Mesenchymal stem cell (in vitro differentiated cells and primary cell): ENCODE measurements around the gene REXO5.

ENCODE experiments used
- DNase-seq: peaks from one replicate; pipeline ENCODE4 v3.0.0-alpha.2; 2013
- H2AFZ ChIP-seq: one replicate; pipeline ENCODE4 v1.6.1; 2013; ENCODE audit warnings: low read depth, mild to moderate bottlenecking, control low read depth, inconsistent platforms, low read length, moderate library complexity
- H2AK5ac ChIP-seq: 2 replicates; pipeline ENCODE4 v1.6.1; 2013; ENCODE audit warnings: low read length, moderate library complexity, mild to moderate bottlenecking, inconsistent platforms; ENCODE audit not compliant: severe bottlenecking
- H2BK120ac ChIP-seq: one replicate; pipeline ENCODE4 v1.6.1; 2013; ENCODE audit warnings: low read depth, mild to moderate bottlenecking, inconsistent platforms, low read length, moderate library complexity
- H2BK12ac ChIP-seq, 2 experiments: one replicate each; pipeline ENCODE4 v1.6.1; 2013; ENCODE audit warnings: inconsistent platforms in 2 of 2, low read length in 2 of 2, mild to moderate bottlenecking in 2 of 2, moderate library complexity in 2 of 2, control low read depth in 1 of 2
- H2BK15ac ChIP-seq: one replicate; pipeline ENCODE4 v1.6.1; 2013; ENCODE audit warnings: mild to moderate bottlenecking, low read depth, inconsistent platforms; ENCODE audit not compliant: poor library complexity, severe bottlenecking
- H2BK5ac ChIP-seq: 2 replicates; pipeline ENCODE4 v1.6.1; 2013; ENCODE audit warnings: low read depth, mild to moderate bottlenecking, low read length, control low read depth, inconsistent platforms; ENCODE audit not compliant: poor library complexity, severe bottlenecking
- H3K14ac ChIP-seq, 2 experiments: one replicate each; pipeline ENCODE4 v1.6.1; 2013; ENCODE audit warnings: inconsistent platforms in 2 of 2, low read length in 2 of 2, control low read depth in 1 of 2, mild to moderate bottlenecking in 1 of 2, moderate library complexity in 1 of 2
- H3K18ac ChIP-seq, 2 experiments: one replicate each; pipeline ENCODE4 v1.6.1; 2013; ENCODE audit warnings: inconsistent platforms in 2 of 2, low read length in 2 of 2, control low read depth in 1 of 2, low read depth in 1 of 2, mild to moderate bottlenecking in 1 of 2
- H3K23ac ChIP-seq, 2 experiments: one replicate each; pipeline ENCODE4 v1.6.1; 2013; ENCODE audit warnings: inconsistent platforms in 2 of 2, low read length in 2 of 2, mild to moderate bottlenecking in 2 of 2, moderate library complexity in 2 of 2, control low read depth in 1 of 2
- H3K27ac ChIP-seq: 2 replicates; pipeline ENCODE4 v1.5.1; 2013; ENCODE audit warnings: mild to moderate bottlenecking, moderate library complexity, low read length, control low read depth, inconsistent platforms; ENCODE audit not compliant: poor library complexity, severe bottlenecking
- H3K27me3 ChIP-seq, 2 experiments: 2 replicates each; pipeline versions ENCODE4 v1.6.1 to v1.7.0; 2013; ENCODE audit warnings: low read length in 2 of 2, mild to moderate bottlenecking in 2 of 2, moderate library complexity in 2 of 2, control low read depth in 1 of 2, inconsistent platforms in 1 of 2; ENCODE audit not compliant: control insufficient read depth in 1 of 2, insufficient read depth in 1 of 2
- H3K36me3 ChIP-seq, 2 experiments: 2 replicates each; pipeline versions ENCODE4 v1.6.1 to v1.7.0; 2013; ENCODE audit warnings: low read length in 2 of 2, control low read depth in 1 of 2, inconsistent platforms in 1 of 2, low read depth in 1 of 2, mild to moderate bottlenecking in 1 of 2; ENCODE audit not compliant: insufficient read depth in 2 of 2, control insufficient read depth in 1 of 2
- H3K4ac ChIP-seq, 2 experiments: one replicate each; pipeline ENCODE4 v1.6.1; 2013; ENCODE audit warnings: inconsistent platforms in 2 of 2, low read length in 2 of 2, mild to moderate bottlenecking in 2 of 2, moderate library complexity in 2 of 2, control low read depth in 1 of 2, low read depth in 1 of 2
- H3K4me1 ChIP-seq: 2 replicates; pipeline ENCODE4 v1.6.1; 2013; ENCODE audit warnings: low read depth, low read length, control low read depth; ENCODE audit not compliant: control insufficient read depth, insufficient read depth
- H3K4me2 ChIP-seq: 2 replicates; pipeline ENCODE4 v1.6.1; 2013; ENCODE audit warnings: low read length, mild to moderate bottlenecking, inconsistent platforms; ENCODE audit not compliant: poor library complexity, severe bottlenecking
- H3K4me3 ChIP-seq, 2 experiments: 2 replicates each; pipeline versions ENCODE4 v1.5.1 to v1.7.0; 2013; ENCODE audit warnings: low read length in 2 of 2, mild to moderate bottlenecking in 2 of 2, control low read depth in 1 of 2, low read depth in 1 of 2; ENCODE audit not compliant: insufficient read depth in 1 of 2
- H3K79me1 ChIP-seq: replicated peaks from 2 replicates; pipeline ENCODE4 v1.6.1; 2013; ENCODE audit warnings: mild to moderate bottlenecking, control low read depth, low read length, inconsistent platforms; ENCODE audit not compliant: poor library complexity, severe bottlenecking
- H3K9ac ChIP-seq: 2 replicates; pipeline ENCODE4 v1.7.0; 2013; ENCODE audit warnings: mild to moderate bottlenecking, low read length, moderate library complexity
- H3K9me3 ChIP-seq: 2 replicates; pipeline ENCODE4 v1.7.0; 2013; ENCODE audit warnings: mild to moderate bottlenecking, low read length; ENCODE audit not compliant: control insufficient read depth
- H4K8ac ChIP-seq: one replicate; pipeline ENCODE4 v1.6.1; 2013; ENCODE audit warnings: inconsistent platforms, mild to moderate bottlenecking, low read length, moderate library complexity
- H4K91ac ChIP-seq: one replicate; pipeline ENCODE4 v1.6.1; 2013; ENCODE audit warnings: mild to moderate bottlenecking, low read length, inconsistent platforms
- WGBS: methylation state at CpG from one replicate; pipeline ENCODE4 v1.1.7; 2013; ENCODE audit warnings: mixed read lengths; 5-methylcytosine and 5-hydroxymethylcytosine counted together

Gene REXO5

DNA sequence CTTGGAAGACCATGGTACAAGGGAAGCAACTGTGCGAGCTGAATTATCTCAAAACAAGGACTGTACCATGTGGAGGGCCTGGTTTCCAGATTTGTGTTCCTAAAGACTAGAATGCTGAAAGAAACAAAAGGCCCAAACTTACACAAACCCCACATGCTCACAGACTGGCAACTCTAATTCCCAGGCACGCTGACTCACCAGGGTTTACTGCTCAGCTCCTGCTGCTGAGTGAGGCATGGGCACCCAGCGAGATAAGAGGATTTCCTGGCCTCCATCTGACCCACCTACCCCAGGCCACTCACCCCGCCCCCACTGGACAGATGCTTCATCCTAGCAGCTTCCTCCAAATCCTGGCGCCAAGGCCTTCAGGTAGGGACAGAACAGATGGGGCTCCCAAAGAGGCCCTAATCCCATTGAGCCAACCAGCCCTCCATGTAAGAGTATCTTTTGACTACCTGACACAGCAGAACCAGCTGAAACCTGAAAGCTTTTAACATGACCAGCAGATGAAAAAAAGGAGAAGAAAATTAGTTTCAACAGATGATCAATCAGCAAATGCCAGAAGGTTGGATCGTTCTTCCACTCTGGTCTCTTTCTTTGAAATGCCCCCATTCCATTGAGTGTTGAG, 59.9 kb downstream of the REXO5 start:
- peaks cover 18 to 19% of the 10 kb centered on the region in 2 experiments for H3K36me3 ChIP-seq
- no peaks in the 10 kb centered on the region for H3K9me3 ChIP-seq
- H3K4ac ChIP-seq, result peak overlapping the region; percentile 63 to 66
- H3K27me3 ChIP-seq, result no peaks in the 10 kb centered on the region
- peak overlapping the region; percentile 33 for H4K8ac ChIP-seq
- H3K79me1 ChIP-seq, result peaks cover 30% of the 10 kb centered on the region
- peak overlapping the region; percentile 30 for H4K91ac ChIP-seq
- H3K9ac ChIP-seq, result peak overlapping the region; percentile 97
- H2AFZ ChIP-seq, result no peak overlapping the region
- peak; percentile 82 for DNase-seq
- H3K18ac ChIP-seq, result peak overlapping the region; percentile 45 to 58
- peaks cover 21% of the 10 kb centered on the region for H3K4me1 ChIP-seq
- peak overlapping the region; percentile 93 for H2AK5ac ChIP-seq
- H3K23ac ChIP-seq, result no peak overlapping the region
- H2BK5ac ChIP-seq, result peak overlapping the region; percentile 15
- H3K14ac ChIP-seq, result no peak overlapping the region
- H2BK15ac ChIP-seq, result no peak overlapping the region
- peak overlapping the region in 1 of 2 experiments; percentile 57 for H2BK12ac ChIP-seq
- whole genome bisulfite sequencing, result 50% methylated on average over 5 of the region's 6 CpGs
- peak overlapping the region; percentile 77 for H2BK120ac ChIP-seq
- H3K4me3 ChIP-seq, result peak overlapping the region in 1 of 2 experiments; percentile 40
- H3K27ac ChIP-seq, result peak overlapping the region; percentile 92
- no peak overlapping the region for H3K4me2 ChIP-seq

- Histone ChIP-seq H2AFZ (no peak overlapping the region), H3K79me1 (peaks cover 27% of the 10 kb centered on the region), H4K8ac (no peak overlapping the region), H3K36me3 (peaks cover 15% of the 10 kb centered on the region in 2 experiments), H3K14ac (no peak overlapping the region), H3K4me1 (peaks cover 21% of the 10 kb centered on the region), H3K27me3 (no peaks in the 10 kb centered on the region), H4K91ac (peak overlapping the region; percentile 55), H3K4ac (peak overlapping the region in 1 of 2 experiments; percentile 63), H2BK120ac (no peak overlapping the region), H3K4me2 (no peak overlapping the region), H2BK5ac (no peak overlapping the region), H3K18ac (peak overlapping the region; percentile 26 to 75), H3K4me3 (peak overlapping the region in 1 of 2 experiments; percentile 40), H2AK5ac (peak overlapping the region; percentile 93), H3K9ac (peak overlapping the region; percentile 97), H3K9me3 (no peaks in the 10 kb centered on the region), H3K27ac (peak overlapping the region; percentile 92), H2BK15ac (peak overlapping the region; percentile 80), H2BK12ac (peak overlapping the region; percentile 75 to 85), H3K23ac (no peak overlapping the region)
- 96% methylated on average over 3 of the region's 3 CpGs for WGBS
- no peak for DNase-seq
Measured at GRCh38 chr16:20866801-20867200, 60.5 kb downstream of the REXO5 start.

GRCh38 chr16:20867585-20867984, 61.3 kb downstream of the REXO5 start:
- Histone ChIP-seq H3K4me1 (peaks cover 17% of the 10 kb centered on the region), H3K27ac (no peak overlapping the region), H3K9ac (peak overlapping the region; percentile 97), H3K36me3 (peaks cover 7 to 13% of the 10 kb centered on the region in 2 experiments), H3K14ac (no peak overlapping the region), H2AK5ac (peak overlapping the region; percentile 19), H4K91ac (peak overlapping the region; percentile 63), H2BK5ac (no peak overlapping the region), H2AFZ (no peak overlapping the region), H3K9me3 (no peaks in the 10 kb centered on the region), H3K4me2 (no peak overlapping the region), H3K4me3 (peak overlapping the region in 1 of 2 experiments; percentile 44), H3K4ac (no peak overlapping the region), H3K18ac (peak overlapping the region in 1 of 2 experiments; percentile 26), H3K23ac (no peak overlapping the region), H3K79me1 (peaks cover 21% of the 10 kb centered on the region), H2BK15ac (no peak overlapping the region), H4K8ac (no peak overlapping the region), H2BK120ac (no peak overlapping the region), H2BK12ac (no peak overlapping the region), H3K27me3 (no peaks in the 10 kb centered on the region)
- 93% methylated on average over 2 of the region's 2 CpGs for WGBS
- DNase-seq, result no peak

DNA sequence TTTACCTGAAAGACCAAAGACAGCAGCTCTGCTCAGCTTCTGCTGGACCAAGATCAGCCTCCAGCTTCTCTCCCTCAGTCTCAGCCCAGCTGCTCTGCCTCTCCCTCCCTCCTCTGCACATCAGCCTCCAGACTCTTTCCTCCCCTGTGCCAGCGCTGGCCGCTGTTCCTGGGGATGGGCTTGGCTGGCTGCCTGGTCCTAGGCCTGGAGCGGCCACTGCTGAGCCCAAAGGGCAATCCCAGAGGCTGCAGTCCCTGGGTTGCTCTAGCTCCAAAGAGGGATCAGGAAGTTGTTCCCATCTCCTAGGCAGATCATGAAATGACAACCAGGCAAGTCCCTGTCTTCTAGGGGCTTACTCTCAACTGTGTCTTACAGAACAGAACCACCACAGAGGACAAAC, 62.6 kb downstream of the REXO5 start:
- peak; percentile 53 for DNase-seq
- Histone ChIP-seq H2BK12ac (no peak overlapping the region), H3K27me3 (no peaks in the 10 kb centered on the region), H3K4ac (no peak overlapping the region), H4K91ac (no peak overlapping the region), H3K79me1 (peaks cover 19% of the 10 kb centered on the region), H3K9me3 (no peaks in the 10 kb centered on the region), H3K9ac (peak overlapping the region; percentile 72), H2AK5ac (no peak overlapping the region), H3K4me1 (peaks cover 16% of the 10 kb centered on the region), H3K18ac (peak overlapping the region in 1 of 2 experiments; percentile 25), H2AFZ (no peak overlapping the region), H3K4me3 (peak overlapping the region in 1 of 2 experiments; percentile 25), H2BK120ac (no peak overlapping the region), H3K23ac (no peak overlapping the region), H3K4me2 (no peak overlapping the region), H2BK5ac (no peak overlapping the region), H3K36me3 (peaks cover 4 to 7% of the 10 kb centered on the region in 2 experiments), H3K27ac (no peak overlapping the region), H3K14ac (no peak overlapping the region), H2BK15ac (no peak overlapping the region), H4K8ac (no peak overlapping the region)
- 32% methylated on average over 3 of the region's 3 CpGs for WGBS
